Mesendoderm (in vitro differentiated cells): Measurements from ENCODE around the gene ZNF766.
"Not testable (repeated sequence)": the region's sequence is repeated elsewhere in the genome, so short reads cannot be mapped to it uniquely, and the experiment has no call there.

Experiments used
- DNase-seq: peaks from one replicate; pipeline ENCODE4 v3.0.0; 2013
- H2AK5ac ChIP-seq: 2 replicates; pipeline ENCODE4 v1.6.1; 2013; ENCODE audit warnings: low read length, inconsistent platforms
- H2BK120ac ChIP-seq: 2 replicates; pipeline ENCODE4 v1.6.1; 2013; ENCODE audit warnings: low read depth, mild to moderate bottlenecking, low read length, moderate library complexity, mixed read lengths
- H2BK15ac ChIP-seq: replicated peaks from 2 replicates; pipeline ENCODE4 v1.6.1; 2013; ENCODE audit warnings: low read depth, mild to moderate bottlenecking, moderate library complexity
- H2BK5ac ChIP-seq: 2 replicates; pipeline ENCODE4 v1.6.1; 2013; ENCODE audit warnings: low read length, inconsistent platforms
- H3K18ac ChIP-seq: 2 replicates; pipeline ENCODE4 v1.6.1; 2013; ENCODE audit warnings: mild to moderate bottlenecking, low read length, mixed read lengths
- H3K23ac ChIP-seq: one replicate; pipeline ENCODE4 v1.6.1; 2013; ENCODE audit warnings: low read length
- H3K27ac ChIP-seq: 2 replicates; pipeline ENCODE4 v1.5.1; 2013; ENCODE audit warnings: low read depth, mild to moderate bottlenecking, inconsistent platforms, low read length, moderate library complexity
- H3K27me3 ChIP-seq: 2 replicates; pipeline ENCODE4 v1.6.1; 2013; ENCODE audit warnings: low read length, control low read depth, mild to moderate bottlenecking, inconsistent platforms; ENCODE audit not compliant: insufficient read depth, poor library complexity
- H3K36me3 ChIP-seq: 2 replicates; pipeline ENCODE4 v1.6.1; 2013; ENCODE audit warnings: low read length, inconsistent platforms; ENCODE audit not compliant: control insufficient read depth, insufficient read depth
- H3K4ac ChIP-seq: one replicate; pipeline ENCODE4 v1.6.1; 2013; ENCODE audit warnings: low read depth, mild to moderate bottlenecking, low read length, moderate library complexity
- H3K4me1 ChIP-seq: 2 replicates; pipeline ENCODE4 v1.6.1; 2013; ENCODE audit warnings: low read depth, low read length, inconsistent platforms; ENCODE audit not compliant: control insufficient read depth
- H3K4me2 ChIP-seq: 2 replicates; pipeline ENCODE4 v1.6.1; 2013; ENCODE audit warnings: low read length
- H3K4me3 ChIP-seq: 2 replicates; pipeline ENCODE4 v1.5.1; 2013; ENCODE audit warnings: mild to moderate bottlenecking, low read length
- H3K56ac ChIP-seq: one replicate; pipeline ENCODE4 v1.6.1; 2013; ENCODE audit warnings: low read length
- H3K79me1 ChIP-seq: 2 replicates; pipeline ENCODE4 v1.6.1; 2013; ENCODE audit warnings: low read length, inconsistent platforms
- H3K79me2 ChIP-seq: 2 replicates; pipeline ENCODE4 v1.6.1; 2013; ENCODE audit warnings: mild to moderate bottlenecking, low read length; ENCODE audit not compliant: control insufficient read depth, insufficient read depth
- H3K9ac ChIP-seq: 2 replicates; pipeline ENCODE4 v1.6.1; 2013; ENCODE audit warnings: low read length, inconsistent platforms
- H4K5ac ChIP-seq: one replicate; pipeline ENCODE4 v1.6.1; 2013; ENCODE audit warnings: low read length
- H4K8ac ChIP-seq: one replicate; pipeline ENCODE4 v1.6.1; 2013; ENCODE audit warnings: low read depth, mild to moderate bottlenecking, control low read depth, low read length, moderate library complexity
- WGBS: extraction: QIAGEN DNeasy Blood & Tissue Kit; methylation state at CpG from one replicate; pipeline ENCODE4 v1.1.7; 2013; ENCODE audit warnings: low lambda C conversion rate, missing lambda C conversion rate; ENCODE audit not compliant: insufficient coverage; ENCODE audit errors: extremely low coverage; 5-methylcytosine and 5-hydroxymethylcytosine counted together

Gene ZNF766

GRCh38 chr19:52275988-52276387 is 6.6 kb downstream of the ZNF766 start:
- peaks cover 1% of the 10 kb centered on the region for H3K36me3 ChIP-seq
- H3K18ac ChIP-seq = no peak overlapping the region
- no peak overlapping the region for H3K4ac ChIP-seq
- no peak overlapping the region for H3K27ac ChIP-seq
- H2BK5ac ChIP-seq = no peak overlapping the region
- no peaks in the 10 kb centered on the region for H3K27me3 ChIP-seq
- H3K79me1 ChIP-seq = peaks cover 26% of the 10 kb centered on the region
- H2BK15ac ChIP-seq = no peak overlapping the region
- no peak overlapping the region for H3K9ac ChIP-seq
- no peak overlapping the region for H2AK5ac ChIP-seq
- DNase-seq = no peak
- H4K5ac ChIP-seq = no peak overlapping the region
- no peak overlapping the region for H3K56ac ChIP-seq
- no CpG with 5 or more reads among the region's 5 CpGs for WGBS
- no peak overlapping the region for H2BK120ac ChIP-seq
- H3K79me2 ChIP-seq = peaks cover 69% of the 10 kb centered on the region
- H3K23ac ChIP-seq = no peak overlapping the region
- no peak overlapping the region for H3K4me2 ChIP-seq
- H4K8ac ChIP-seq = no peak overlapping the region
- H3K4me1 ChIP-seq = peaks cover 5% of the 10 kb centered on the region
- no peak overlapping the region for H3K4me3 ChIP-seq

GRCh38 chr19:52277471-52277870 is 8.1 kb downstream of the ZNF766 start:
- WGBS = no CpG with 5 or more reads among the region's 6 CpGs
- Histone ChIP-seq H3K27ac (no peak overlapping the region), H2BK5ac (no peak overlapping the region), H3K79me1 (peaks cover 23% of the 10 kb centered on the region), H3K9ac (no peak overlapping the region), H4K5ac (no peak overlapping the region), H3K4me1 (peaks cover 5% of the 10 kb centered on the region), H3K27me3 (no peaks in the 10 kb centered on the region), H2BK120ac (no peak overlapping the region), H3K18ac (no peak overlapping the region), H3K36me3 (peaks cover 1% of the 10 kb centered on the region), H3K56ac (no peak overlapping the region), H3K4ac (no peak overlapping the region), H3K79me2 (peaks cover 62% of the 10 kb centered on the region), H4K8ac (no peak overlapping the region), H3K4me2 (no peak overlapping the region), H3K4me3 (no peak overlapping the region), H2BK15ac (no peak overlapping the region), H3K23ac (no peak overlapping the region), H2AK5ac (no peak overlapping the region)
- no peak for DNase-seq

- Histone ChIP-seq H3K9ac (no peak overlapping the region), H3K4ac (no peak overlapping the region), H4K5ac (no peak overlapping the region), H3K4me2 (no peak overlapping the region), H3K18ac (no peak overlapping the region), H3K4me1 (no peaks in the 10 kb centered on the region), H3K27me3 (no peaks in the 10 kb centered on the region), H3K4me3 (no peak overlapping the region), H3K27ac (no peak overlapping the region), H3K56ac (no peak overlapping the region), H2BK120ac (no peak overlapping the region), H4K8ac (no peak overlapping the region), H2BK5ac (no peak overlapping the region), H3K79me2 (peaks cover under 1% of the 10 kb centered on the region), H2BK15ac (no peak overlapping the region), H3K79me1 (peaks cover 8% of the 10 kb centered on the region), H3K23ac (no peak overlapping the region), H2AK5ac (no peak overlapping the region), H3K36me3 (peaks cover 10% of the 10 kb centered on the region)
- WGBS = no CpG with 5 or more reads among the region's 6 CpGs
- no peak for DNase-seq
Measured at GRCh38 chr19:52286256-52286655, 16.9 kb downstream of the ZNF766 start.

- no peaks in the 10 kb centered on the region for H3K4me1 ChIP-seq
Measured at GRCh38 chr19:52291781-52292180, 22.4 kb downstream of the ZNF766 start.

GRCh38 chr19:52292946-52293345 is 23.6 kb downstream of the ZNF766 start:
- H3K79me2 ChIP-seq, H3K4me1 ChIP-seq, H3K23ac ChIP-seq, H3K27me3 ChIP-seq, H4K8ac ChIP-seq, H3K27ac ChIP-seq, H4K5ac ChIP-seq, DNase-seq, H2AK5ac ChIP-seq, H3K4me3 ChIP-seq, H3K79me1 ChIP-seq, H3K4me2 ChIP-seq, H3K4ac ChIP-seq, H3K36me3 ChIP-seq, H2BK120ac ChIP-seq, H3K56ac ChIP-seq, H2BK5ac ChIP-seq, H3K9ac ChIP-seq, H2BK15ac ChIP-seq, H3K18ac ChIP-seq: not testable (repeated sequence)
- no CpG with 5 or more reads among the region's 6 CpGs for WGBS

More at GRCh38 chr19:52291781-52292180, 22.4 kb downstream of the ZNF766 start:
- H3K9ac ChIP-seq = no peak overlapping the region
- H3K18ac ChIP-seq = no peak overlapping the region
- H4K8ac ChIP-seq = no peak overlapping the region
- H3K79me2 ChIP-seq = no peaks in the 10 kb centered on the region
- peaks cover 1% of the 10 kb centered on the region for H3K36me3 ChIP-seq
- WGBS = no CpG with 5 or more reads among the region's 3 CpGs
- no peak overlapping the region for H3K23ac ChIP-seq
- H3K79me1 ChIP-seq = no peaks in the 10 kb centered on the region
- H3K4me3 ChIP-seq = no peak overlapping the region
- no peak overlapping the region for H3K56ac ChIP-seq
- H4K5ac ChIP-seq = no peak overlapping the region
- no peak overlapping the region for H2BK15ac ChIP-seq
- H2BK5ac ChIP-seq = no peak overlapping the region
- H2BK120ac ChIP-seq = no peak overlapping the region
- no peak overlapping the region for H3K4me2 ChIP-seq
- no peak overlapping the region for H2AK5ac ChIP-seq
- DNase-seq = no peak
- no peak overlapping the region for H3K27ac ChIP-seq
- H3K4ac ChIP-seq = no peak overlapping the region
- H3K27me3 ChIP-seq = no peaks in the 10 kb centered on the region

- Histone ChIP-seq H3K4me1 (peaks cover 3% of the 10 kb centered on the region), H3K23ac (no peak overlapping the region), H3K27me3 (no peaks in the 10 kb centered on the region), H3K36me3 (peaks cover 10% of the 10 kb centered on the region), H2BK5ac (no peak overlapping the region), H3K18ac (no peak overlapping the region), H2BK15ac (no peak overlapping the region), H4K8ac (no peak overlapping the region), H3K79me1 (peaks cover 5% of the 10 kb centered on the region), H3K4ac (no peak overlapping the region), H3K56ac (peak overlapping the region; percentile 34), H3K79me2 (peaks cover 3% of the 10 kb centered on the region), H3K4me3 (no peak overlapping the region), H2BK120ac (no peak overlapping the region), H2AK5ac (no peak overlapping the region), H3K9ac (peak overlapping the region; percentile 45), H3K27ac (no peak overlapping the region), H3K4me2 (peak overlapping the region; percentile 89), H4K5ac (no peak overlapping the region)
- whole genome bisulfite sequencing = no CpG with 5 or more reads among the region's 8 CpGs
- peak; percentile 13 for DNase-seq
Measured at GRCh38 chr19:52296400-52296772, 27.0 kb downstream of the ZNF766 start.
